Head of caudate nucleus (tissue), 42 donors: Measurements from ENCODE around the gene TBC1D23.
"Not testable (repeated sequence)": the region's sequence is repeated elsewhere in the genome, so short reads cannot be mapped to it uniquely, and the experiment has no call there.

ENCODE experiments used
- DNase-seq, 42 donors: peaks; one replicate each; pipeline versions ENCODE4 v3.0.0 to v3.0.0-alpha.2; 2020 to 2021; ENCODE audit warnings: mixed read lengths in 7 of 42
- intact Hi-C: fragments of 100-400 bp; cut with DNase I; formaldehyde crosslinking; loops from one replicate; pipeline ENCODE4 v1.15.0; 2022

TBC1D23 gene

DNA sequence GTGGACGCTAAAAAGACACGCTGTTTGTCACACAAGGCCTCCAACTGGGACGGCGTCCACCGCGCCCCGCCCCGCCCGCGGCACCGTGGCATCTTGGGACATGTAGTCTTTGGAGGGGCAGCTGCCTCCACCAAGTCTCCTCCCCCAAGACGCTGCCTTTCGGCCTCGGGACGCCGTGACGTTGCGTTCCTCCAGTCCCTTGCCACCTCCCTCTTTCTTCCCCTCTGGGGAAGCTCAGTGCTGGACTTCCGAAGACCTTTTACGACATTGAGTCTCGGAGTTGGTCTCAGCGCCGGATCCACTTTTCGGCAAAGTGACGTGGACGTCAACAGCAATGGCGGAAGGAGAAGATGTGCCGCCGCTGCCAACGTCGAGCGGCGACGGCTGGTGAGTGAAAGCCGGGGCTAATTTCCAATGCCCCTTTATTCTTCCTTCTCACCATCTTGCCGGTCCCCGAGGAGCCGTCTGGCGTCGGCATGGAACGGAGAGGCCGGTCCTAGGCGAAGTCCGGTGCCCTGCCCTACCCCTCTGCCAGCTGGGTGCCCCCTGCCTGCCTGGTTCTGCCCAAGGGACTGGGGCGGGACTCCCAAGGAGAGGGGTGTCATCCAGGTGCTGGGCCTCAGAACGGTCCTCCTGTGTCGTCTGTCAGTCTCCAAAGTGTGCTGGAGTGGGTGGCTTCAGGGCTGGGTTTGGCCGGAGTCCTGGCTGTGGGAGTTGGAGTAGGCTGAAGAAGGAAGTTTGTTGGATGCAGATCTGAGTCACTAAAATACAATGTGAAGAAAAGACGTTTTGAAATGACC is at the start of gene TBC1D23:
TSS of gene TBC1D23 (plus strand) at position 308 of the 800 bp plus-strand sequence. CDS start at position 335, 27 bp downstream.
- intact Hi-C loops = no loop called here
- DNase-seq = peak; percentile 95 to 100 (median 99)

GRCh38 chr3:100213891-100214573 is 46.8 kb upstream of the TBC1D23 start:
- no peak for DNase-seq
- intact Hi-C loops = no loop called here

DNA sequence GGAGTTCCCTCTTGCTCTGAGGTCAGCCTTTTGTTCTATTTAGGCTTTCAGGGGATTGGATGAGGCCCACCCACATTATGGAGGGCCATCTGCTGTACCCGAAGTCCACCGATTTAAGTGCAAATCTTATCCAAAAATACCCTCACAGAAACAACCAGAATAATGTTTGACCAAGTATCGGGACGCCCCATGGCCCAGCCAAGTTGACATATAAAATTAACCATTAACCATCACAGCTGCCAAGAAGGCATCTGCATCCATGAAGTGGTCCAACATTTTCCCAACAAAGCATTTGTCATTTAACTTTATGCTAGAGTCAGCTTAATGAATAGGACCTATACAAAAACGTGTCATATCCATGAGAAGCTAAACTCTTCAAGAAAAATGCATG is 46.2 kb upstream of the TBC1D23 start:
- intact Hi-C loops = no loop called here
- no peak for DNase-seq

DNA sequence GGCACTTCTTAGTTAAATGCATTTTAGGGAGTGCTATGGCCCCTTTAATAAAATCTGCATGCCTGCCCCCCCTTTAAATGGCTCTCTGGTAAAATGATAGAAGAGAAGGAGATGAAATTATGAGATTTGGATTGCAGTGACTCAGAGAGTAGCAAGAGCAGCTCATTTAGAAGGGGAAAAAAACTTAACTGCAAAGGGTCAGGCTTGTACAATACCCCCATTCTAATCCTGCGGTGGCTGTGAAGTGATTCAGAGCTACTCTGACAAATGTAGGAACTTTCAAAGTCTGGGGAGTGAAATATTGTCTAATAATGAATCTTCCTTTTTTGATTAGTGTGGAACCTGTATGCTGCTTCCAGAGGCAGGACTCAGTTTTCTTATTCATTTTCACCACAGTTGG is 44.1 kb upstream of the TBC1D23 start:
- DNase-seq = no peak
- intact Hi-C loops = no loop called here

GRCh38 chr3:100221159-100221558 is 39.6 kb upstream of the TBC1D23 start:
- intact Hi-C loops = no loop called here
- no peak for DNase-seq

- no peak for DNase-seq
- intact Hi-C loops = no loop called here
Measured at GRCh38 chr3:100225193-100225592, 35.6 kb upstream of the TBC1D23 start.

DNA sequence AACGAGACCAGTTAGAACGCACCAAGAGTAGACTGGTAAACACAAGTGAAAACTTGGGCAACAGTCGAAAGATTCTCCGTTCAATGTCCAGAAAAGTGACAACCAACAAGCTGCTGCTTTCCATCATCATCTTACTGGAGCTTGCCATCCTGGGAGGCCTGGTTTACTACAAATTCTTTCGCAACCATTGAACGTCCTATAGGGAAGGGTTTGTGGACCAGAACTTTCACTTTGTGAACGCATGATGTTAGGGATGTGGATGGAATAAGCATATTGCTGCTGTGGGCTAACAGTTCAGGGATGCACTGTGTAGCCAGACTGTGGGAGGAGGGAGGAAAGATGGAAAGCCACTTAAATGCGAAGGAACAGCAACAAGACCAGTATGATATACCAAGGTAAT is 34.9 kb upstream of the TBC1D23 start:
- no peak for DNase-seq
- intact Hi-C loops = no loop called here

DNA sequence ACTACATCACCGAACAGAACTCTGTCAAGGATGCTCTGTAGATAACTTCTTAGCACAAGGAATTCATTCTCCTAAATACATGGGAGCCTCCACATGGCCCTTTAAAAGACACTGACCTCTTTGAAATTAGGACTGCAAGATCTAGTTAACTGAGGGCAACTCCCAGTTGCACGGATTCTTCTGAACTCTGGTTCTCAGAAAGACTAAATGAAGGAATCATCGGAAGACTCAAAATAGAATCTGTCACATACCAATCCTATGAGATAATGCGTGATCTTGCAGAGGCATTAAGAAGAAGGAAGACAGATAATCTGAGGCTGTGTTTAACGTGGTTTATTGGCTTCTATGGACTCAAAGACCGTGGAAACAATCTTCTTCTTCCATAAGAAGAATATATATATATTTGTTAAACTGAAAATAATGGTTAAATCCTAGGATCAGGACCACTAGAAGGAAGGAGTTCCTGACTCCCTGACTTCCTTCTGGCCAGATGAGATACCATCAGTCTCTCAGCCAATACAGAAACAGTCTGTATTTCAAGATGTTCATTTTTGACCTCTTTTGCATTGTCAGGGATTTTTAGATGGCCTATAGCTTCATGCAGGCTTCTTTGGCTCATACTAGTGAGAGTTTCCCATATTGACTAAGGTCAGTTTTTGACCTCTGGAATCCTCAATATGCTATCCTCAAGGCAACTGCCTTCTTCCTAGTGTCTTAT is 33.9 kb upstream of the TBC1D23 start:
- intact Hi-C loops = no loop called here
- DNase-seq = no peak

- intact Hi-C loops = no loop called here
- DNase-seq = no peak
Measured at GRCh38 chr3:100227511-100227921, 33.3 kb upstream of the TBC1D23 start.

GRCh38 chr3:100228247-100228646 is 32.5 kb upstream of the TBC1D23 start:
- no peak for DNase-seq
- intact Hi-C loops = no loop called here

DNA sequence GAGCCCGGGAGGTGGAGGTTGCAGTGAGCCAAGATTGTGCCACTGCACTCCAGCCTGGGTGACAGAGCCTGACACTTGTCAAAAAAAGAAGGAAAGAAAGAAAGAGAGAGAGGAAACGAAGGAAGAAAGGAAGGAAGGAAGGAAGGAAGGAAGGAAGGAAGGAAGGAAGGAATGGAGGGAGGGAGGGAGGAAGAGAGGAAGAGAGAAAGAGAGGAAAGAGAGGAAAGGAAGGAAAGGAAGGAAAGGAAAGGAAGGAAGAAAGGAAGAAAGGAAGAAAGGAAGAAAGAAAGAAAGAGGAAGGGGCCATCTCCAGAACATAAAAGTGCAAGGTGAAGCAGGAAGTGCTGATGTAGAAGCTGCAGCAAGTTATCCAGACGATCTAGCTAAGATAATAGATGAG is 31.6 kb upstream of the TBC1D23 start:
- intact Hi-C loops, DNase-seq: not testable (repeated sequence)

GRCh38 chr3:100230710-100231109 is 30.1 kb upstream of the TBC1D23 start:
- no peak for DNase-seq
- intact Hi-C loops = no loop called here

DNA sequence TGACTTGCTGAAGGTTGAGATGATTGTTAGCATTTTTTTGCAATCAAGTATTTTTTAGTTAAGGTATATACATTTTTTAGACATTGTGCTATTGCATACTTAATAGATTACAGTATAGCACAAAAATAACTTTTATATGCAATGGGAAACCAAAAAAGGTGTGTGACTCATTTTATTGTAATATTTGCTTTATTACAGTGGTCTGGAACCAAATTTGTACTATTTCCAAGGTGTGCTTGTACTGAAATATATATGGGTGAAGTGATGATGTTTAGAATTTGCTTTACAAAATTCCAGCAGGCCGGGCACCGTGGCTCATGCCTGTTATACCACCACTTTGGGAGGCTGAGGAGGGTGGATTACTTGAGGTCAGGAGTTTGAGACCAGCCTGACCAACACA is 29.1 kb upstream of the TBC1D23 start:
- no peak for DNase-seq
- intact Hi-C loops = no loop called here

DNA sequence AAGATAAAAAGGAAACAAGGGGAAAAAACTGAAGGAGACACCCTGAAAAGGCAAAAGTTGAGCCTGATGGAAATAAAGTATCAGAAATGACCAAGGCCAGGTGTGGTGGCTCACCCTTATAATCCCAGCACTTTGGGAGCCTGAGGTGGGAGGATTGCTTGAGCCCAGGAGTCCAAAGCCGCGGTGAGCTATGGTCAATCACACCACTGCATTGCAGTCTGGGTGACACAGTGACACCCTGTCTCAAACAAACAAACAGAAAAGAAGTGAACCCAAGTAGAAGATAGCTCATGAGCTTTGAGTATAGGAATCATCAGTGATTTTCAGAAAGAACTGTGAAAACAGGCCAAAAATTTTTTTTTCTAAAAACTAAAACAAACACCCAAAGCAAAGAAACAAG is 26.4 kb upstream of the TBC1D23 start:
- intact Hi-C loops = no loop called here
- no peak for DNase-seq

DNA sequence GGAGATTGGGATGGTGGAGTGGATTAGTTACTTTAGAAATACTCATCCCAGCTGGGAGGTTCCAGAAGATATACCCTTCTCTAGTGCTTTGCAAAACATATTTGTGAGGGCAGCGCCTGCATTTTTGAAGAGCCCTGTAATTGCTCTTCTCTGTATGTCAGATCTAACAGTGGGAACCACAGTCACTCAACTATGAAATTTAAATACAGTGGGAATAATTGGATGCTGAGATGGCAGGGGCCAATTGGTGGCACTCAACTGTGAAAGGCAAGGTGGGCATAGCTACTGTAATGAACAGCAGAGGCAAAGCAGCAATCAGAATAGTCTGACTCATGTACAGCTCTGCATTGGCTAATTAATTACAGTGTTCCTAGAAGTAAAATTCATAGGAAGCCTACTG is 22.2 kb upstream of the TBC1D23 start:
- no peak for DNase-seq
- intact Hi-C loops = no loop called here

- intact Hi-C loops, DNase-seq: not testable (repeated sequence)
Measured at GRCh38 chr3:100242471-100242870, 18.3 kb upstream of the TBC1D23 start.

GRCh38 chr3:100244264-100244663 is 16.5 kb upstream of the TBC1D23 start:
- no peak for DNase-seq
- intact Hi-C loops = no loop called here

DNA sequence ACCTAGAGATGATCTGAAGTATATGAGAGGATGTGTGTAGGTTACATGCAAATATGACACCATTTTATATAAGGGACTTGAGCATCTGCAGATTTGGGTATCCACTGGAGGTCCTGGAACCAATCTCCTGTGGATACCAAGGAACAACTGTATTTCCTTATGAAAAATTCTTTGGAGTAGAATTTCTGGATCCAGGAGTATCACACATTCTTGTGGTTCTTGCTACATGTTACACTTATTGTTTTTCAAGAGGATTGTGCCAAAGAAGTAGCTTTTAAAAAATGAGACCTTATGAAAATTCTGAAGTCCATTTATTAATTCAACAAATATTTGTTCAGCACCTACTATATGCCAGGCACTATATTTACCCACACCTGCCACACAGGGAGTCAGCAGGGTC is 15.7 kb upstream of the TBC1D23 start:
- intact Hi-C loops = no loop called here
- no peak for DNase-seq

DNA sequence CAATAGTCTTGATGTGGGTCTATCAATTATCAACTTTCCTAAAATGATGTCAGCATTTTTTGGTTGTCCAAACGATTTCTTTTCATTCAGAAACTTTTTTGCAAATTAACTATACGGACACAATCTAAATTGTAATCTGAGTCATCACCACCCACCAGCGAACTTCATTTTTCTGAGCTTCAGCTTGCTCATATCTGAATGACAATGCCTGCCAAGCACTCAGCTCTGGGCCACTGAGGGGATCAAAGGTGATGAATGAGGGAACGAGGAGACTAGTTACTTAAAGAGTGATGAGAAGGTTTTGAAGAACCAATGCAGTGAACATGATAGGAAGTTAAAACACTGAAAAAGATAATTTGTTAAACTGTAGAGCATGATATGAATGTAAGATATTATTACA is 14.9 kb upstream of the TBC1D23 start:
- peak in 29 of 42 donors; percentile 6 to 76 (median 35) for DNase-seq
- intact Hi-C loops = no loop called here

GRCh38 chr3:100246999-100247398 is 13.8 kb upstream of the TBC1D23 start:
- no peak for DNase-seq
- intact Hi-C loops = no loop called here
